OCI-M1 (cell line): ENCODE measurements around the gene PTPRQ.

ENCODE experiments used
- DNase-seq: peaks from one replicate; lab custom pipeline; 2025; lab: John Stamatoyannopoulos, UW

PTPRQ gene

DNA sequence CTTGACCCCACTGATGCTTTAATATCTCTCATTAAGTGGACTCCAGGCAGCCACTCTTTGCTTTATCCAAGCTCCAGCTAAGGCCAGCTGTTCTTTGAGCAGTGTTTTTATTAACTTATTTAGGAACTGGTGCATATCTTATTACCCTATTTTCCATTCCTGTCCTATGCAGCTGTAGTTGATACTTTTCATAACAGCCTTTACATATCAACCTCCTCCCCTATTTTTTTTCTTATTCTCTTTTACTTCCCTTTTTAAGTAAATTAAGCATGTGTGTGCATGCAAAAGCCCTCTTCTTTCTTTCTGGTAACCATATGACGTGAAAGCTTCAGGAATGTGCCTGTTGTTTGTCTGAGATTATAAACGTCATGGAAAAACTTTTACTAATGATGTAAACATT lies 121.2 kb downstream of the PTPRQ start:
- peak; percentile 36 for DNase-seq

DNA sequence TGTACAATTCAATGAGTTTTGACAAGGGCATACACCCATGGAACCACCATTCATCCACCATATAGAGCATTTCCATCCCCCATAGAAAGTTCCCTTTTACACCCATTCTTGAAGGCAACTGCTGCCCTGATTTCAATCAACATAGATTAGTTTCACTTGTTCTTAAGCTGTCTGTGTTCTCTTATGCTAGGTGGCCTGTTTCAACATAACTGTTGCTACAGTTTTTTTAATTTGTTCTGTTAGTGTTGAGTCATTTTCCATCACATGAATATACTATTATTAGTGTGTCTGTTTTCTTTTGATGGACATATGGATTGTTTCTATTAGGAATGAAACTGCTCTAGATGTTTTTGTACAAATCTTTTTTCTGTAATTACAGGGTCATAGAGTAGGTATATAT lies 123.4 kb downstream of the PTPRQ start:
- peak; percentile 71 for DNase-seq

DNA sequence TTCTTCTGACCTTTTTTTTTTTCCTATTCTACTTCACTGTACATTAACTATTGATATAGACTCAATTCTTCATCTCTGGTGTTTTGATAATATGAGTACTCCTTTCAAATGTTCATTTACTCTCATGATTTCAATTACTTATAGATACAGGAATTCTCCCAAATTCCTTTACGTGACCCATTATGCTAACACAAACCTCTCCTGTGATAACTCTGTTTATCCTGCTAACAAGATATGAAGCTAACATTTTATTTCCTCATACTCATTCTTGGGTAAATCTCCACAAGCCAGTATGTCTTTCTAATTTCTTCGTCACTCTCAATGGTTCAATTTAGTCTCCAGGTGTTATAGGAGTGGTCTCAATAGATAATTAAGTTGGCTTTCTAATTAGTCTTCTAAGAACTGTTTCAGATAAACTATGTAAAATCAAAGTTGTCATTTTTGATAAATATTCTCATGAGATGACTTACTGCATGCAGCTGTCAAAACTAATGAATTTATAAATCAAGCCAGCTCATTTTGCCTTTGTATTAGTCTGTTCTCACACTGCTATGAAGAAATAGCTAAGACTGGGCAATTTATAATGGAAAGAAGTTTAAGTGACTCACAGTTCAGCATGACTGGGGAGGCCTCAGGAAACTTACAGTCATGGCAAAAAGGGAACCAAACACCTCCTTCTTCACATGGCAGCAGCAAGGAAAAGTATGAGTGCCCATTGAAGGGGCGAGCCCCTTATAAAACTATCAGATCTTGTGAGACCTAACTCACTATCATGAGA lies 132.8 kb downstream of the PTPRQ start:
- DNase-seq = no peak

DNA sequence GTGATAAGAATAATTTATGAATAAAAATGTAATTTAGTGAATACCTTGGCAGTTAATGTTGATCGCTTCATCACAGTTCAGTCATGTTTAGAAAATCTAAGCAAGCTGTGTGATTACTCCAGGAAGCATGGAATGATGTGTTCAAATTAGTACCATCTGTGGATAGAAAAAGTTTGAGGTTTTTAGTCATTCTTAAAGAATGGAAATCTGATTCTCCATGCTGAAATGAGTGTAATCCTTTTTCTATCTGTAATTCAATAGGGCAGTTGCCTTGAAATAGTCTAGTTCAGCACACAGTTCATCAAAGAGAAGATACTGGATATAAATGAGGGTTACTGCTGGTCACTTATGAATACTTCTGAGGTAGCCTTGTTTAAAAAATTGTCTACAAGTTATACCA lies 136.2 kb downstream of the PTPRQ start:
- no peak for DNase-seq

DNA sequence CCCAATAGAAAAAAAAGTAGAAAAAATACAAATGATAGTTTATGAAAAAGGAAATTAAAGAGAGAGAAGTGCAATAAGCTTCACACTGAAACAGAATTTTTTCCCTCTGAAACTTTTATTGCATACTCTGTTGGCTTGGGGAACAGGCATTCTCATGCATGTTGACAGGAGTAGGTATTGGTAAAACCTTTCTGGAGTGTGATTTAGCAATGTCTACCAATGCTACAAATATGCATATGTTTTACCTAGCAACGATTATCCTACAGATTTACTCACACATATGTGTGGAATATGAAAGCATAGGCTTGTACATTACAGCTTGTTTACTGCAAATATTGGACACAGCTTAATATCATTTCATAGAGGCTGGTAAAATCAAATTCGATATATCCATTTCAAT lies 137.7 kb downstream of the PTPRQ start:
- no peak for DNase-seq

DNA sequence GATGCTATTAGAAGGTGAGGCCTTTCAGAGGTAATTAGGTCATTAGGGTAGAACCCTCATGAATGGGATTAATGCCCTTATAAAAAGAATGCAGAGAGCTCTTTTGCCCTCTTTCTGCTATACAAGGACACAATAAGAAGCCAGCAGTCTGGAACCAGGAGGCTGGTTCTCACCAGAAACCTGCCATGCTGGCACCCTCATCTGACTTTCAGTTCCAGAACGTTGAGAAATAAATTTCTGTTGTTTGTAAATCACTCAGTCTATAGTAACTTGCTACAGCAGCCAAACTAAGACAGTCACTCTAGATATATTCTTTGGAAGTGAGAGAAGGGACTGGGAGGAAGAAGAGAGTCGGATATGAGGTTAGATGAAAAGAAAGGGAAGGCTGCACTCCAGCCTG lies 138.4 kb downstream of the PTPRQ start:
- no peak for DNase-seq

DNA sequence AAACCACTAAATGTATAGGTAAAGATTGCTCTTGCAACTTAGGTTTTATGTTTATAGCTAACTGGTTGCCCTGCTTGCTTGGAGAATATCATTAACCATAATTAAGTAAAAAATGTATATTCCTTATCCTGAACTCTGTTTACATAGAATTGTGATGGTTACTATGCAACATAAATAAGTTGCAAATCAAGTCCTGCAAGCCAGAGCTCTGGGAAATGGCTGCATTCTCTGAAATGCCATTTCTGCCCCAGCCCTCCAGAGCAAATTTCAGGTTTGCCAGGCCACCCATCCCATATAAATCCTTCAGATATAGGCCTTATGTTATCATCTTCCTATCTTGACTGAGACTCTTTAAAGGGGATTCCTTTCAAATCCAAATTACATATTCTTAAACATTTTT lies 145.0 kb downstream of the PTPRQ start:
- DNase-seq = no peak

DNA sequence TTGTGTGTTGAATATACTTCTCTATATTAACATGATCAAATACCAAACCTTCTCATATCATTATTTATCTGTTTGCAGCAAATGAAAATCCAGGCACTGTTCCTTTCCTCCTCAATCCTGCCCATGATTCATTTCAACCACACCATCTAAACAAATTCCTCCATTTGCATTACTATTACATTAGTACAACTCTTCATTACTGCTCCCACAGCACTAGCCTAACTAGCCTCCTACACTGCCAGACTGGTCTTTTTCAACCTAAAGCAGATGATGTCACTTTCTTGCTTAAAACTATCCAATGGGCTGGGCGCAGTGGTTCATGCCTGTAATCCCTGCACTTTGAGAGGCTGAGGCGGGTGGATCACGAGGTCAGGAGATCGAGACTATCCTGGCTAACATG lies 146.1 kb downstream of the PTPRQ start:
- DNase-seq = no peak

DNA sequence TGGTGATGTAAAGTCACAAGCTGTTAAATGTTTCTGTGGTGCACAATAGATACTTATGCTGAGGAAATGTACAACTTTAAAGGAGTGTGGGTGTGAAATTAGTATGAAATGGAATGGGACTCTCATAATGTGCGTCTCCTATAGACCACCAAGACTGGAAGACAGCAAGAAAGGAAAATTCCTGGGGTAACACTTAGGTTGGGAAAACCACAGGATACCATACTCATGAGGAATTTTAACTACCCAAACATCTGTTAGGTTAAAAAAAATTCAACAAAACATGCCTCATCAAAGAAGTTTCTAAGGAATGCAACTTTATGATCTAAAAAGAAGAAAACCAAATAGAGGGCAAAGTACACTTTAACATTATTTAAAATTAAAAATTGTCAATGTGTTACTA lies 149.7 kb downstream of the PTPRQ start:
- DNase-seq = no peak

DNA sequence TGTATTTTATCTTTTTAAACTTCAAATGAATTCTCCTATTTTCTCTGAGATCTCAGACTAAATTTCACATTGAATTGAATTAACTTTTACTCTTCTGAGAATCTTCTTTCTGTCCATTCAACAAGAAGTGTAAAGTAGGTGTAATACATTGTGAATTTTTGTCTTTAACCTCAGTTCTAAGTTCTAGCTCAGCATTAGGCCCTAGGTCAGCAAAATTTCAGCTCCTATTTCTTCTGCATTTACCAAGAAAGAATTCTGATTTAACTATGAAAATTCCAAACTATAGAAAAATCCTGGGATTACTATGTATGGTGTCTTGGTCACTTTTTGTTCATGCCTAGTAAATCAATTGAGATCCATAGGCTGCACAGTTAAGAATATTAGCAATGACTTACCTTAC lies 152.5 kb downstream of the PTPRQ start:
- no peak for DNase-seq

DNA sequence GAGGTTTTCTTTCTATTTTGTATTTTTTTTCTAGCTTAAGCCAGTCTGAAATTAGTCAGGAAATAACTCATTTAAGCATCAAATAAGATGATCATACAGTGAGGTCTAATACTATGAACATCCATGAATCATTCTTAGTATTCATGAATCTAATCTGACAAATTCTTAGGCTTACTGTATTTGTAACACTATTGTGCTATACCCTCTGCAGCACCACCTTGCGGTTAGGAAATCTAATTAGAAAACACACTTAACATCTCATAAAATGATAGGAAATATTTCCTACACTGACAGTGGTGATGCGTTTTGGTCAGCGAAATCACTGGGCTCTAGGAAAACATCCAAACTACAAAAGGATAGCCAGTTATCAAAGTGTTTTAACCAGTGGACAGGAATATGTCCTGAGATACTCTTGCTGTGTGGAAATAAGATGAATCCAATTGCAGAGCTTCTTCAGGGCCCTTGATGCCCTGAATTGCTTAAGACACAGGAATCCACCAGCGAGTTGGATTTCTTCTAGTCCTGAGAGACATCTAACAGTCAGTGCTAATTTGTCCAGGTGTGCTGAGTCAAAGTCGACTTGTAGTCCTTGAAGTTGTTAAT lies 154.1 kb downstream of the PTPRQ start:
- peak; percentile 58 for DNase-seq

DNA sequence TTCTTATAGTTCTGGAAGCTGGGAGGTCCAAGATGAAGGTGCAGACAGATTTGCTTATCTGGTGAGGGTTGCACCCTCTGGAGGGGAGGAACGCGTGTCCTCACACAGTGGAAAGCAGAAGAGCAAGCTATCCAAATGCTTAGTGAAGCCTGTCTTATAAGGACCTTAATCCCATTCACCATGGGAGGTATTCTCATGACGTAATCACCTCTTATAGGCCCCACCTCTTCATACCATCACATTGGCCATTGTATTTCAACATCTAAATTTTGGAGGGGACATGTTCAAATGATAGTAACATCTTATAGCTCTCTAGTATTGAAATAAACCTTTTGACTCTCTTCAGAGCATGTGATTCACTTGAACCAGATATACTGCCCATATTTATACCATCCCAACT lies 158.4 kb downstream of the PTPRQ start:
- DNase-seq = no peak

DNA sequence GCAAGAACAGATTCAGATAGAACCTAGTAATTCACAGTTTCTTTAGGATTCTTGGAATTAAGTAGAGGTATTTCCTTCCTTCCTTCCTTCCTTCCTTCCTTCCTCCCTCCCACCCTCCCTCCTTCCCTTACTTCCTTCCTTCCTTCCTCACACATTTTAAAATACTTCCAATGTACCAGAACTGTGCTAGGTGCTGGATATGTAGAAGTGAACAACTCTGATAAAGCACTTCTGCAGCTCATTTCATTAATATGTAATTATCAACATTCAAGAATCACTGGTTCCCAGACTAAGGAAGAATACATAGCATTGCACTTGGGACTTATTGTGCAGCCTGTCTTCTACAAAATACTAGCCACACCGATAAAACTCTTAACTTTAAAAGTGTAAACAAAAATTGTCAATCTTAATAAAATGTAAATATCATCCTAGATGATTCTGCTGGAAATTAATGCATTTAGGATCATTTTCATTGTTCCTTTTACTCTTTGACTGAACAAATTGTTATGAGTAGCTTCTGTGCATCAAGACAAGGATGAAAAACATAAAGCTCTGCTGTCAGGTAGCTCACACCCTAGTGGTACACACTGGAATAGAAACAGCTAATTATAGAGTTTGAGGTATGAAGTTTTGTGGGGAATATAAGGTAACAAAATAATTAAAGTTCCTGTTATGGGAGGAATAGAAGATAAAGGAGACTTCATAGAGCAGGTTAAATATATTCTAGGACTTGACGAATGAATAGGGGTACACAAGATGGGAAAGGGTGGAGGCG lies 163.5 kb downstream of the PTPRQ start:
- DNase-seq = peak; percentile 12

DNA sequence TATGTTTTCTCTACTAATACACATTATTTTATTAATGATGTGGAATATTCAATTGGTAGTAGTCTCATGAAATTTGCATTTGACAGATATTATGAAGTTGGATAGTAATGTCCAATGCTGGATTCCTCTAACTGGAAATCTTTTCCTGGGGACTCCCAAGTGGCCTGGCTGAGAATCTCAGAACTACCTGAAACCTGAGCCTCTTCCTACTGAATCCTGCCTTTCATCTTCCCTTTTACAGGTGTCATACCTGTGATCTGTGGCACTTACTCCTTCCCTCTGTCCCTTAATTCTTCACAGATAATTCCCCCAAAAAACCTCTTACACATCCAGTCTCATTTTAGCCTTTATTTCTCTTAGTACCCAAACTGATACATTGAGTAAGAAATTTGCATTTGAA lies 173.7 kb downstream of the PTPRQ start:
- DNase-seq = no peak

DNA sequence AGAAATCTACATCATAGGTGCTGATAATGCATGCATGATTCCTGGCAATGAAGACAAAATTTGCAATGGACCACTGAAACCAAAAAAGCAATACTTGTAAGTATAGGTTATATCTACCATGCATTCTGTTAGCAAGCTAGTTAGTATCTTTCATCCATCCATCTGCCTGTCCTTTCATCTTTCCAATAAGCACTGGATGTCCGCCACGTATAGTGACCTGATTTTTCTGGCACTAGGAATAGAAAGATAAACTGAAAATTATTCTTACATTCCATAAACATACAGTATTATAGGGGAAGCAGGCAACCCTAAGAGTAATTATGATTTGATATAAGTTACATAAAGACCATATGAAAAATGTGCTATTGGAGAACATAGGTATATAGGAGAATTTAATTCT lies 176.2 kb downstream of the PTPRQ start:
- DNase-seq = no peak

DNA sequence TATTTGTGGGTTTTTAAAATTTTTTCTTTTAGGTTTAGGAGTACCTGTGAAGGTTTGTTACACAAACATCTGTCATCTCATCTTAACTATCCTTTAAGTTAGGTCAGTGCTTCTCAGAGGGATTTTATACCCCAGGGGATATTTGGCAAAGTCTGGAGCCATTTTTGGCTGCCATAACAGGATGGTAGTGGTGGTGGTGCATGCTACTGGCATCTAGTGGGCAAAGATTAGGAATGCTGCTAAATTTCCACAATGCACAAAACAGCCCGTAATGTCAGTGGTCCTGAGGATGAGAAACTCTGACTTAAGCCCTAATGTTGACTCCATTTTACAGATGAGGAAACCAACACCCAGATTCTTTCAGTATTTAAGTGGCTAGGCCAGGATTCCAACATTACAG lies 178.2 kb downstream of the PTPRQ start:
- DNase-seq = peak; percentile 16

DNA sequence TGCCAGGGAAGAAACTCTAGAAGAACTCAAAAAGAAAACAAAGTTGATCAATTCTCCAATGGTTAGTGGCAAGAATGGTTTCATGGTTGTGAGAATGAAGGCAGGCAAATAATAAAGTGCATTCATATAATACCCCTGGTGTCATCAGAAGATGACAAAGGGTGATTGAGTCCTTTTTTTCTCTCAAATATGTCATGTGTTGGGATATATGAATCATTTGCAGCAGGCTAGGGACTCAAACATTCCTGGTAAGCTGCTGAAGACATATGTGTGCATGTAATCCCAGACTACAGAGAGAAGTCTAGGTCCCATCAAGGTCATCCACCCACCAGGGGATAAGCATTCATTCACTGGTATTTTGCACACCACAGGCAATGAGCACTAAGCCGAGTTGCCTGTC lies 181.0 kb downstream of the PTPRQ start:
- DNase-seq = no peak

DNA sequence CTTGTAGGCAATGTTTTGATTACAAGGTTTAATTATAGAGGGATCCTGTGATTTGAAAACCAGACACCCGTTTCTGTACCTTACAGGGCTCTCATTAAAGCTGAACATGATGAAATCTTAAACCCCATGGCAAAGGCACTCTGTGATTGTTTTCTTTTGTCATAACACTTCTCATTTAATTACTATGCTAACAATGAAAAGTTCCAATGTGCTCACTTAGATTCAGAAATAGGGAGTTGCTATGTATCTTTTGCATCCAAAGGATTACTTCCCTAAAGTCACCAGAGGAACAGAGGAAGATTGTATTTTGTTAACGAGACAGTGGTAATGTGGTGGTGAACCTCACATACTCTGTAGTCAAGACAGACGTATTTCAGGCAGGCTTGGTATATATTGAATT lies 181.9 kb downstream of the PTPRQ start:
- DNase-seq = no peak

DNA sequence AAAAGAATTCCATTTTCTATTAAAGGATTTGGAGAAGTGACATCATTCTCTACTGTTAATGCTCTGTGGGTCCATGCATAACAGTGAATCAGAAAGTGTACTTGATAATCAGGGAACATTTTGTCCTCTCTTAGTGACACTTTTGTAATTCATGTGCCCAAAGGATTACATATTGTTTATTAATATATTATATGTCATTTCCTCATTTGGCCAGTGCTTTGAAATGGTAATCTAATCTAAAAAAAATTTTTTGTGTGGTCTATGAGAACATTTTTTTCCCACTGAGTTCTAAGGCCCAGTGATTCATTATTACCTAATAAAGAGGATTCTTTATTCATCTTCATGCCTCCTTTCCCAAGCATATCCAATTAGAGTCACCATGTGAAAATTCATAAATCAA lies 183.7 kb downstream of the PTPRQ start:
- no peak for DNase-seq

DNA sequence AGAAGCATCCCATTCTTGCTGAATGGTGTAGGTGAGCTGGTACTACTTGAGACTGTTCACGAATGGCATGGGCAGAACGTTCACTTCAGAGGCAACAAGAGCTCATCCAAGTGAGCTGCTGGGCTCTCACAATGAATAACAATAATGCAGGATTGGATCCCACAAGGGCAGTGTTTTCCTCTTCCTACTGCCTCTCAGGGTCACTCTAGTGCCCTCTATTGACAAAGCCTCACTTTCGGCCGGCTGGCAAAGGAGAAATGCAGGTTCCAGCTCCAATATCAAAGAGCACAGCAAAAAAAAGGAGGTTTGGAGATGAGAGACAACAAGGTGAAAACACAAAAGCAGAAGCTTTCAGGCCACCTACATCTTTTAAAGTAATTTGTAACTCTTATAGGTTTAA lies 188.8 kb downstream of the PTPRQ start:
- DNase-seq = peak; percentile 77

DNA sequence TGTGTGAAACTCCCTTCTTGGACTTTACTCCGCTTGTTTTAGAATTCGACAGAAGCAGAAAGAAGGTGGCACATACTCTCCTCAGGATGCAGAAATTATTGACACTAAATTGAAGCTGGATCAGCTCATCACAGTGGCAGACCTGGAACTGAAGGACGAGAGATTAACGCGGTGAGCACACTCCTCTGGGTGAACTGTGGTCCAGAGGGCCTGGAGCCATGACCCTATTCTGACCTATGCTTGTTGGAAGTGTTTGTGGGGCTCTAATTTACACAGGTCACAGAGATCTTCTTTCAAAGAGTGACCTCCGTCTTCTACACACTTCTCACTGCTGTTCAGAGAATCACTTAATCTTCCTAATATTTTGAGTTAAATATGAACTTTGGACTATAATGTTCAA lies 190.9 kb downstream of the PTPRQ start:
- no peak for DNase-seq

DNA sequence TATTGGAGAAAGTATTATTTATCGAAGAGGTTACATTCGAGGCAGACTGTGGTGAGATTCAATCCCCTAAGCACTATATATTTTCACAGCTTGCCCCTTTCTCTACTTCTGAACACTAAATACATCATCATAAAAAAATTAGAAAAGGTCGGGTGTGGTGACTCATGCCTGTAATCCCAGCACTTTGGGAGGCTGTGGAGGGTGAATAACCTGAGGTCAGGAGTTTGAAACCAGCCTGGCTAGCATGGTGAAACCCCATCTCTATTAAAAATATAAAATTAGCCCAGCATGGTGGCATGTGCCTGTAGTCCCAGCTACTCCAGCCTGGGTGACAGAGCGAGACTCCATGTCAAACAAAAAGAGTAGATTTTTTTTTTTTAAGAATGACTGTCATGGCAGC lies 192.8 kb downstream of the PTPRQ start:
- no peak for DNase-seq

DNA sequence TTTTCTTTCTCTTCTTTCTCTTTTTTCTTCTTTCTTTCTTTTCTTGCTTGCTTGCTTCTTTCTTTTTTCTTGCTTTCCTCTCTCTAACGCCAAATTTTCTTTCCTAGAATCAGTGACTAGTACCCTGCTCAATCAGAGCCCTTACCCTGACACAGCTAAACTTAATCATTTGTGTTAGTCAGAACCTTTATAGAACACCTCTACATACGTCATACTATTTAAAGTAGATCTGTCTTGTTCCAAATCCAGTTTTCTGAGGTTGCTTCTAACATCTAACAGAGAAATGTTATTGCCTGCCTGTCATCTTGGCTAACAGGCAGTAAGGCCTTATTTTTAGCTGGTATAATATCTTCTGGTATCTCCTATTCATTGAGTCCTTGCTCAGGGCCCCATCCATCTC lies 197.9 kb downstream of the PTPRQ start:
- no peak for DNase-seq
